ENCODE measurements around the gene CTDSPL. TPM values are rescaled to one million over a fixed set of nuclear protein-coding genes. Genes with fewer than 3 reads are reported as not detected.
A peak's percentile ranks its signal among the peaks of the same experiment; 100 is the strongest.

The CTDSPL gene
- total and polyA plus RNA-seq, 2 of the 13 experiments (the other 11 are each of a cell fraction or from before 2014, with no cell fraction given), result 26.1 to 142 TPM

- TF ChIP-seq DNMT3B (CRISPR knock-in tag; conservative IDR thresholded peaks at IDR 0.05) (no peak), NFATC3 (CRISPR knock-in tag; IDR thresholded peaks at IDR 0.05) (no peak), TEAD3 (CRISPR knock-in tag; optimal IDR thresholded peaks at IDR 0.05; ENCODE audit: borderline replicate concordance) (peak; percentile 85), ELF1 (CRISPR knock-in tag; IDR thresholded peaks at IDR 0.05) (no peak), SMC3 (IDR thresholded peaks at IDR 0.05; ENCODE audit: low read length) (peak; percentile 97), RBM39 (IDR thresholded peaks at IDR 0.05; ENCODE audit: low read depth, low read length, poor library complexity, severe bottlenecking) (no peak), ZKSCAN5 (CRISPR knock-in tag; IDR thresholded peaks at IDR 0.05) (no peak), ZNF234 (CRISPR knock-in tag; conservative IDR thresholded peaks at IDR 0.05) (no peak), SNAI1 (CRISPR knock-in tag; IDR thresholded peaks at IDR 0.05; ENCODE audit: borderline replicate concordance) (no peak), KDM2A (CRISPR knock-in tag; IDR thresholded peaks at IDR 0.05; ENCODE audit: borderline replicate concordance, low read depth) (peak; percentile 37; the same call in 1 of the 2 replicates), ZBTB10 (CRISPR knock-in tag; IDR thresholded peaks at IDR 0.05; ENCODE audit: borderline replicate concordance) (no peak), TSC22D2 (CRISPR knock-in tag; IDR thresholded peaks at IDR 0.05; ENCODE audit: borderline replicate concordance) (no peak), TFAP4 (IDR thresholded peaks at IDR 0.05; ENCODE audit: borderline replicate concordance, low read depth) (peak; percentile 31; the same call in 1 of the 2 replicates), REPIN1 (CRISPR knock-in tag; IDR thresholded peaks at IDR 0.05; ENCODE audit: borderline replicate concordance, low read depth) (no peak), MAFG (CRISPR knock-in tag; IDR thresholded peaks at IDR 0.05) (no peak), RCOR2 (CRISPR knock-in tag; IDR thresholded peaks at IDR 0.05) (no peak), HMGXB4 (CRISPR knock-in tag; IDR thresholded peaks at IDR 0.05; ENCODE audit: borderline replicate concordance in 1 of 2, low read depth in 1 of 2) (peak; percentile 41 to 43; a peak in 1 of 4 replicates), ZNF629 (CRISPR knock-in tag; conservative IDR thresholded peaks at IDR 0.05) (peak; percentile 58), BRCA1 (CRISPR knock-in tag; IDR thresholded peaks at IDR 0.05) (no peak), CTCF (CRISPR knock-in tag; IDR thresholded peaks at IDR 0.05) (peak; percentile 98), NFIB (CRISPR knock-in tag; IDR thresholded peaks at IDR 0.05; ENCODE audit: borderline replicate concordance) (no peak), DRAP1 (CRISPR knock-in tag; IDR thresholded peaks at IDR 0.05) (0 out of 2 replicates have a peak, but pooled peaks have one; percentile 22), FOXA1 (IDR thresholded peaks at IDR 0.05) (no peak), FOXA1 (CRISPR knock-in tag; IDR thresholded peaks at IDR 0.05) (no peak)
Observed at GRCh38 chr3:37855363-37855970, 6.2 kb upstream of the CTDSPL start (continued).

Data from HepG2 (cell line).